ENCODE data around the gene TENM4.
A peak's percentile ranks its signal among the peaks of the same experiment; 100 is the strongest.

Gene TENM4

DNA sequence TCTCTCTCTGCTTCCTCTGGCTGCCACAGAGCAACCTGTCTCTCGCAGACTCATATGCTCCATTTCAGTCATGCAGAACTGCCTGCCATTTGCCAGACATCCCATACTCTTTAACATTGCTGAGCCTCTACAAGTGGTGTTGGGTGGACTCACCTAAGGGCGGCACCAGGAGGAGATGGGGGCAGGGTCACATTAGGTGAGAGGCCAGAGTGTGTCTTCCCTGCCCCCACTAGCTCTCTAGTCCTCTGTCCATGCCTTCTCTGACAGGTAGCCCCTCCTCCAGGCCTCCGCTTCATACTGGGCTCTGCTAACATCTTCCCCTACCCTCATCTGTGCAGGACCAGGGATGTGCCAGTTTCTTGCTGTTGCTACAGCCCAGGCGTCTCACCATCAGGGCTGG, 366.3 kb downstream of the TENM4 start:
- TF ChIP-seq POLR2A (IDR thresholded peaks at IDR 0.05; ENCODE audit: low read depth, low read length): no peak
- no peak for FAIRE-seq
- no peak for DNase-seq (ENCODE audit: insufficient read length, low spot score)

DNA sequence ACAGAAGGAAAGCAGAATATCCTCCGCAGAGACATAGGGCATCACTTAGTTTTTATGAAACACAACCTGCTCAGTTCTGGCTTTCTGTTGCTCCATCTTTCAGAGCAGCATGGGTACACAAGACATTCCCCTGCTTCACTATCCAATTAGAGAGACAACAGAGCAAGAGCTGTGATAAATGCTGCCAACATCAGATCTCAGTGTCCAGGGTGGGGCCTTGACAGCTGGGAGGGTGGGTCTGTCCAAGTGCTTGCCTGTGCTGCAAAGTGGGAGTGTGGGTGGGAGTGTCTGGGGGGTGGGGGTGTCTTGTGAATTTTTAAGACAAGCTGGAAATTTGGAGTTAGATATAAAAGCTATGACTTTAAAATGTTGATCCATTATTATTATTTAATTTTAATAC, 369.6 kb downstream of the TENM4 start:
- no peak for TF ChIP-seq POLR2A (IDR thresholded peaks at IDR 0.05; ENCODE audit: low read depth, low read length)
- DNase-seq (ENCODE audit: insufficient read length, low spot score) (no peak), FAIRE-seq (no peak)

- FAIRE-seq (no peak), DNase-seq (ENCODE audit: insufficient read length, low spot score) (no peak)
- no peak for TF ChIP-seq POLR2A (IDR thresholded peaks at IDR 0.05; ENCODE audit: low read depth, low read length)
Measured at GRCh38 chr11:79070518-79070917, 370.3 kb downstream of the TENM4 start.

DNA sequence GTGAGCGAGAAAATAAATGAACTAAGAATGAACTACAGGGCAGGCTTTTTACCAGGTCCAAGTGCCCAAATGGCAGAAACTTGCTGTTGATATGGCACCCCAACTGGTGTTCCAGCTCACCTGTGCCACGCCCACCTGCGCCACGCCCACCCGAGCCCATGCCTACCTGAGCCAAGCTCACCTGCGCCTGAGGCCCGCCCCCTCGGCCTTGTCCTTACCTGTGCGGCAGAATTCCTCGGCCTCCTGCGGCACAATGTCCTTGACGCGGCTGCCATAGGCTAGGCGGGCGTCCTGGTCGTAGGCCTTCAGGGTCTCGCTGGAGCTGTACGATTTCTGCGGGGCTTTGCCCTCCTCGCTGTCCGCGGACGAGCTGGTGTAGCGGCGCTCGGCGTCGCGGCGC, 371.3 kb downstream of the TENM4 start:
- TF ChIP-seq POLR2A (IDR thresholded peaks at IDR 0.05; ENCODE audit: low read depth, low read length): no peak

DNA sequence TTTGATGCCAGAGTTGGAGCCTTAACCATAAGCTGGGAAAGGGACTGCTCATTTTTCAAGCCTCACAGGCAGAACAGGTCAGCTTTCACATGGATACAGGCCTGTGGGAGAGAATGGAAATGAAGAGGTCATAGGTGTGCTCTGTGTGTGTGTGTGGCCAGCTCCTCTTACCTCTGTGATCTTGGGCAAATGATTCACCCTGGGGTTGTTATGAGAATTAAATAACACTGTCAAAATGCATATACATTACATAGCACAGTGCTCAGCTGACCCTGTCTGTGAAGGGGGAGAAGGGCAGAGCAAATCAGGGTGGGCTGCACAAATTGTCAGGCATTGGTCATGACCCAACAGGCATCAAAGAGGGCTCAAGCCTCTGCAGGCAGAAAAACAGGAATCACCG, 372.5 kb downstream of the TENM4 start:
- FAIRE-seq: no peak
- DNase-seq (ENCODE audit: insufficient read length, low spot score): no peak
- TF ChIP-seq POLR2A (IDR thresholded peaks at IDR 0.05; ENCODE audit: low read depth, low read length): no peak

More for the DNA sequence above, 371.3 kb downstream of the TENM4 start:
- FAIRE-seq (no peak), DNase-seq (ENCODE audit: insufficient read length, low spot score) (no peak)

DNA sequence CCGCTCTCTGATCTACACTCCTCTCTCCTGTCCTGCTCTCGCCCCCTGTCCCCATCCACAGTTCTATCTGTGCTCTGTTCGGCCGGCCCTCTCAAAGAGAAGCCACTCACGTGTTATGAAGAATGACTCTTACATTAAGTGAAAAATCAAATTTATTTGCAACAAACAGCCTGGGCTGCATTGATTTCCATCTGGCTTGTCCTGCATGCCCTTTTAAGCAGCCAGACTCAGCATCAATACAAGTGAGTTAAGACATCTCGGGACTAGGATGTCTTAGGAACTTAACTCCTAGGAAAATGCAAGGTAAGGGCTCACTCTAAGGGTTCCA, 373.5 kb downstream of the TENM4 start:
- DNase-seq (ENCODE audit: insufficient read length, low spot score) (no peak), FAIRE-seq (no peak)
- TF ChIP-seq POLR2A (IDR thresholded peaks at IDR 0.05; ENCODE audit: low read depth, low read length): no peak

GRCh38 chr11:79066456-79067351, 374.1 kb downstream of the TENM4 start:
- DNase-seq (ENCODE audit: insufficient read length, low spot score) (no peak), FAIRE-seq (no peak)

GRCh38 chr11:79062814-79063762, 377.7 kb downstream of the TENM4 start:
- no peak for FAIRE-seq

More at GRCh38 chr11:79066456-79067351, 374.1 kb downstream of the TENM4 start:
- no peak for TF ChIP-seq POLR2A (IDR thresholded peaks at IDR 0.05; ENCODE audit: low read depth, low read length)

GRCh38 chr11:79060081-79060953, 380.5 kb downstream of the TENM4 start:
- no peak for FAIRE-seq
- no peak for TF ChIP-seq POLR2A (IDR thresholded peaks at IDR 0.05; ENCODE audit: low read depth, low read length)
- DNase-seq (ENCODE audit: insufficient read length, low spot score): no peak

More at GRCh38 chr11:79062814-79063762, 377.7 kb downstream of the TENM4 start:
- no peak for TF ChIP-seq POLR2A (IDR thresholded peaks at IDR 0.05; ENCODE audit: low read depth, low read length)
- DNase-seq (ENCODE audit: insufficient read length, low spot score): peak; percentile 53

- FAIRE-seq (no peak), DNase-seq (ENCODE audit: insufficient read length, low spot score) (no peak)
- no peak for TF ChIP-seq POLR2A (IDR thresholded peaks at IDR 0.05; ENCODE audit: low read depth, low read length)
Measured at GRCh38 chr11:79059141-79059540, 381.7 kb downstream of the TENM4 start.

- DNase-seq (ENCODE audit: insufficient read length, low spot score) (peak; percentile 38), FAIRE-seq (no peak)
- TF ChIP-seq POLR2A (IDR thresholded peaks at IDR 0.05; ENCODE audit: low read depth, low read length): no peak
Measured at GRCh38 chr11:79055856-79056631, 384.8 kb downstream of the TENM4 start.

DNA sequence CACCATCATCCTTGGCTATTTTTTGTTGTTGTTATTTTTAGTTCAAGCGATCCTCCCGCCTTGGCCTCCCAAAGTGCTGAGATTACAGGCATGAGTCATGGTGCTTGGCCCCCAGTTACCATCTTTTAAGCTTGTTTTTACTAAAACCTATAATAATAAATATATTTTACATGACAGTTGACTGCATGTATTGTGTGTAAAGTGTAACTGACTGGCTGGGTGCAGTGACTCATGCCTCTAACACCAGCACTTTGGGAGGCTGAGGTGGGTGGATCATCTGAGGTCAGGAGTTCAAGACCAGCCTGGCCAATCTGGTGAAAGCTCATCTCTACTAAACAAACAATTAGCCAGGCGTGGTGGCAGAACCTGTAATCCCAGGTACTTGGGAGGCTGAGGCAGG, 386.2 kb downstream of the TENM4 start:
- no peak for TF ChIP-seq POLR2A (IDR thresholded peaks at IDR 0.05; ENCODE audit: low read depth, low read length)
- DNase-seq (ENCODE audit: insufficient read length, low spot score) (peak; percentile 58), FAIRE-seq (no peak)

DNA sequence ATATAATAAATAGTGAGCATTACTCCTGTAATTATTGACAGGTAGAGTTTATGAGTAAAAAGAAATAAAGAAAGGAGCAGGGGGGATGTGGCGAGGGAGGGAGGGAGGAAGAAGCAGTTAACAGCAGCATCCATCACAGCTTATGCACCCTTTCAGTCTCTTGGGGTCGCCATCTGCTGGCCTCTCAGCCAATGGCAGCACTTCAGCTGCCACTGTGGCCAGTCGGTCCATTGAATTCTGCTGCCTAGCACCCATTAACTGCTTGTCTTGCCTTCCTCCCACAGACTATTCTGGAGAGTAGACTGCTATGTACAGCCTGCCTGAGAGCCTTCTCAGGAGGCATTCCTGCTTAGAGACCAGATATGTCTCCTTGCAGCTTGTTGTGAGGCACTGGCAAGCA, 388.3 kb downstream of the TENM4 start:
- no peak for TF ChIP-seq POLR2A (IDR thresholded peaks at IDR 0.05; ENCODE audit: low read depth, low read length)
- no peak for FAIRE-seq
- DNase-seq (ENCODE audit: insufficient read length, low spot score): no peak

Data from H54 (cell line).